COLO829 (cell line): ENCODE data around the gene TEX52.
"Not testable (repeated sequence)": the region's sequence is repeated elsewhere in the genome, so short reads cannot be mapped to it uniquely, and the experiment has no call there.

Experiments
- DNase-seq: peaks from one replicate; pipeline ENCODE4 v3.0.0; 2012; ENCODE audit warnings: low spot score

The TEX52 gene

GRCh38 chr12:2857021-2857431 is at the start of gene TEX52:
Gene TEX52, minus strand, starts transcription at chr12:2857039. Its CDS starts 13 bp downstream, at chr12:2857026.
- no peak for DNase-seq

DNA sequence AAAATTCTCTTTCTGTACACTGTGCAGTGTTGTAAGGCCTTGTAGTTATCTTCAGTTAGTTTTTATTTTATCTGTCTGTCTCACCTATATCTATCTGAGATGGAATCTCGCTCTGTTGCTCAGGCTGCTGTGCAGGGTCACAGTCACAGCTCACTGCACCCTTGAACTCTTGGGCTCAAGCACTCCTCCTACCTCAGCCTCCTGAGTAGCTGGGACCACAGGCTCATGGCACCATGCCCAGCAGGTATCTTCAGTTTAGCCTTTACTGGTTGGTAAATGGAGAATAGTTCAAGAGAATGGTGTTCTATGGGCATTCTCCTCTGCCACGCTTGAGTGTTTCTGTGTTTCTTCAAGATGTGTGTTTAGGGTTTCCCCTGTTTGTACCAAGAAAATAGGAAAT is 47.4 kb upstream of the TEX52 start:
- no peak for DNase-seq

DNA sequence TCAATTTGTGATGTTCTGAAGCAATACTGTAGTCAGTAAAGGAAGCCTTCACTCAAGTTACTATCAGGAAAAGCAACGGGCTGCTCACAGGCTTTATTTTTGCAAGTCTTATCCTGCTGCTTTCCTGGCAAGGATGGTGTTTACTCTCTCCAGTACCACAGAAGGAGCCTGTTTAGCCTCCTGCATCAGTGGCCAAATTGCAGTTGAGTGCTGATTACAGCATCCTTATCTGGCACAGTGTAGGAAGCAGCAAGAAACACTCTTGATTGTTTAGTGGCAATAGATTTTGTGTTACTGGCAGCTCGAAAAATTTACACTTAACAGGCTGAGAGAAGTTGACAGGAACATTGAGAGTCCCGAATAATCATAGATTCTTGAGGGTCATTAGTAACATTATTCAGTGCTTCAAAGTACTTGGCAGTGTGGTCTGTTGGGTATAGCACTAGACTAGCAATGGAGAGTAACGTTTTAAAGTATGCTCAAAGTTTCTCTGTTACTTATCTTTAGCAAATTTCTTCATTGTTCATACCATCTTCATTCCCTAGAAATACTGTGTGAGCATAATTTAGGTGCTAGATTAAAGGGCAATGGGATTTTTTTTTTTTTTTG is 45.5 kb upstream of the TEX52 start:
- no peak for DNase-seq

DNA sequence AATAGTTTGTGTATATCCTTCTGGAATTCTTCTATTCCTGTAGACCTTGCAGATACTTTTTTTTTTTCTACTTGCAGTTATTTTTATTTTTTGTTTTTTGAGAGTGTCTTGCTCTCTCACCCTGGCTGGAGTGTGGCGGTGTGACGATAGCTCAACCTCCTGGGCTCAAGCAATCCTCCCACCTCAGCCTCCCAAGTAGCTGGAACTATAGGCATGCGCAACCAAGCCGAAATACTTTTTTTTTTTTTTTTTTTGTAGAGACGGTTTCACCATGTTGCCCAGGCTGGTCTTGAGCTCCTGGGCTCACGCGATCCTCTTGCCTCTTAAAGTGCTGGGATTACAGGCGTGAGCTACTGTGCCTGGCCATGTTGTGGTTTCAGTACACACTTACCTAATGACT is 43.8 kb upstream of the TEX52 start:
- no peak for DNase-seq

- DNase-seq: no peak
These were observed 40.6 kb upstream of the TEX52 start for GRCh38 chr12:2897418-2897817.

GRCh38 chr12:2895511-2895910 is 38.7 kb upstream of the TEX52 start:
- no peak for DNase-seq

DNA sequence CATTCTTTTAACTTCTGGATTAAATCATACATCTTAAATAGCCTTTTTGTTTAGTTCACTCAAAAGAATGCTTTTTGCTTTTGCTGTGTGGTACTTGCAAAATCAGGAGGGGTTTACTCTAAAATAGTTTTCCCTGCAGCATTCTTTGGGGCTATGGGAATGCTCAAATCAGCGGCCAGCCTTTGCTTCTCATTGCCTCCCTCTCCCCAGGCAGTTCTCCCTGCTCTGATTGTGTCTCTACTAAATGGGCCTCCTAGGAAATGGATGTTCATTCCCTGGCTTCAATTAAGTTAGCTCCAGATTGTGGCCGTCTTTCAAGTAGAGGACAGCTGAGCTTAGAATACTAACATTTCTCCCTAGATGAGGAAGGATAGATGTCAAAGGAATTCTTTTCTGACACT is 38.2 kb upstream of the TEX52 start:
- DNase-seq: no peak

GRCh38 chr12:2893007-2893406 is 36.2 kb upstream of the TEX52 start:
- DNase-seq: no peak

DNA sequence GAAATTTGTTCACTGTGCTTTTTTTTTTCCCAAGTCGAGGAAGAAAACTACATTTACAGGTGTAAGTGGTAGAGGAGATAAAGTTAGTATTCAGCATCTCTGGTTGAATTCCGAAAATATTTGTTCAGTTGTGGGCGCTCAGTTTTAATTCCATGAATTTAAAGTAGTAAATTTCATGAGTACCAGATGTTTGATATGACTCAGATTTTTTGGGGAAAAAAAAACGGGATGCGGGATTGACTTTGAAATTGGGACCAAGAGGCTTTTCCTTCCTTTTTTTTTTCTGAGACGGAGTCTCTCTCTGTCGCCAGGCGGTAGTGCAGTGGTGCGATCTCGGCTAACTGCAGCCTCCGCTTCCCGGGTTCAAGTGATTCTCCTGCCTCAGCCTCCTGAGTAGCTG is 35.4 kb upstream of the TEX52 start:
- DNase-seq: no peak

DNA sequence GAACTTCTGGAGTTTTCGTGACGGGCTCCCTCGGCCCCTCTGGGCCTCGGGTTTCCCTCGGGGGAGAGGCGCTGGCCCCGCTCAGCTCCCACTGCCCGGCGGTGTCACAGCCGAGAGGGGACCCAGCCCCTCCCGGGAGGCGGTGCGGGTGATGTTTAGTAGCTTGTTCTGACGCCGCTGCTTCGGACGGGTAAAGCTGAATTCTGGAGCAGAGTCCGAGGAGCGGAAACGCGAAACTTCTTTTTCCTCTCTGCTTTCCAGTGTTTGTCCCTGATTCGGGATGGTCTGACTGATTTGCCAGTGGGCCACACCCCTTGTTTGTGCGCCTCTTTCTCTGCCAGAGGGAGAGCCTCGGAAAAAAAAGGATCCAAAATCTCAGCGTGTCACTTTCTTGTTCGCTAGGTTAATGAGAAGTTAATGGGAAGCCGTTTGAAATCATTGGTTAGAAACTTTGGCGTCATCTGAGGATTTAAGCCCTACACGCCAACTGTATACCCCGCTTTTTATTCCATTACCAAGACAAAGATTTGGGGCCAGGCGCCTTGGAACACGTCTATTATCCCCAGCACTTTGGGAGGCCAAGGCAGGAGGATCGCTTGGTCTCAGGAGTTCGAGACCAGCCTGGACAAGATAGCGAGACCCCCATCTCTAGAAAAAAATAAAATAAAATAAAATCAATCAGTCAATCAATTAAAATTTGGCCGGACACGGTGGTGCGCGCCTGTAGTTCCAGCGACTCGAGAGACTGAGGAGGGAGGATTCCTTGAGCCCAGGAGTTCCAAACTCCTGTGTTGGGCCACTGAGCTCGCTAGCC is 34.6 kb upstream of the TEX52 start:
- no peak for DNase-seq

- peak; percentile 87 for DNase-seq
These were observed 33.8 kb upstream of the TEX52 start, which contains the start of gene TULP3 for GRCh38 chr12:2890388-2891239. Gene TULP3, plus strand, starts transcription at chr12:2890891. Its CDS starts 57 bp downstream, at chr12:2890948.

- DNase-seq: no peak
These were observed 33.2 kb upstream of the TEX52 start for GRCh38 chr12:2890001-2890387.

DNA sequence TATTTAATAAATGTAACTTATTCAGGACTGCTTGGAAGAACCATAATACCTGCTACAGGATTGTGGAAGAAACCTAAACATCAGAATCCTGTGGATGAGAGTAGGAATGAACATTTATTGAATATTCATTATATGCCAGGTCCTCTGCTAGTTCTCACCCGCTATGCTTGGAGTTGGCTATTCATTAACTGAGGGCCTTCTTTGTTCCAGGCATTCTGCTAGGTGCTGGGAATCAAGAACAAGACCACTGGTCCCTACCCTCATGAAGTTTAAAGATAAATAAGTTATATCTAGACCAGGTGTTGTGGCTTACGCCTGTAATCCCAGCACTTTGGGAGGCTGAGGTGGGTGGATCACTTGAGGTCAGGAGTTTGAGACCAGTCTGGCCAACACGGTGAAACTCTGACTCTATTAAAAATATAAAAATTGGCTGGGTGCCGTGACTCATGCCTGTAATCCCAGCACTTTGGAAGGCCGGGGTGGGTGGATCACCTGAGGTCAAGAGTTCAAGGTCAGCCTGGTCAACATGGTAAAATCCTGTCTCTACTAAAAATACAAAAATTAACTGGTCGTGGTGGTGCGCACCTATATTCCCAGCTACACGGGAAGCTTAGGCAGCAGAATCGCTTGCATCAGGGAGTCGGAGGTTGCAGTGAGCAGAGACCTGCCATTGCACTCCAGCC is 30.1 kb upstream of the TEX52 start:
- no peak for DNase-seq

GRCh38 chr12:2884810-2885209 is 28.0 kb upstream of the TEX52 start:
- DNase-seq: no peak

GRCh38 chr12:2879853-2880252 is 23.0 kb upstream of the TEX52 start:
- DNase-seq: no peak

DNA sequence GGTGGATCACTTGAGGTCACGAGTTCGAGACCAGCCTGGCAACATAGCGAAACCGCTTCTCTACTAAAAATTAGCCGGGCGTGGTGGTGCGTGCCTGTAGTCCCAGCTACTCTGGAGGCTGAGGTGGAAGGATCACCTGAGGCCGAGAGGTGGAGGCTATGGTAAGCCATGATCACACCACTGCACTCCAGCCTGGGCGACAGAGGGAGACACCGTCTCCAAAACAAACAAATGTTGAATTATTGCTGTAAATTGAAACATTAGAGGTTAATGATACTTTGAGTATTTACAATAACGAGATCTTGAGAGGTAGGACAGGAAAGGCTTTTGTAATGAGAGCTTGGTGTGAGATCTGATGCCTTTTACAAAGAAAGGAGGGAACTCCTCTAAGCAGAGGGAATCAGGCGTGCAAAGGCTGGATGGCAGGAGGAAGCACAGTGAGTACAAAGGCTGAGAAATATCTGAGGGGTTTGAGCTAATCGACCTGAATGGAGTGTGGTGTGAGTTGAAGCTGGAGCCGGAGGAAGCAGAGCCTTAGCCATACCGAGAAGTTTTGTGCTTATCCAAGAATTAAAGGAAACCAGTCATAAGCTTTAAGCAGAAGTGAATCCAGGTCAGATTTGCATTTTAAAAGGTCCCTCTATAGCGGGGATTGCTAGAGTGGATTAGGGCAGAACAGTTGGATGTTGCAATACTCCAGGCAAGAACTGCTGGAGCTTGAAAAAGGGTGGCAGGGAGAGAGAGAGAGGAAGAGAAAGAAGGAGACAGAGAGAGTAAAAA is 21.3 kb upstream of the TEX52 start:
- no peak for DNase-seq

DNA sequence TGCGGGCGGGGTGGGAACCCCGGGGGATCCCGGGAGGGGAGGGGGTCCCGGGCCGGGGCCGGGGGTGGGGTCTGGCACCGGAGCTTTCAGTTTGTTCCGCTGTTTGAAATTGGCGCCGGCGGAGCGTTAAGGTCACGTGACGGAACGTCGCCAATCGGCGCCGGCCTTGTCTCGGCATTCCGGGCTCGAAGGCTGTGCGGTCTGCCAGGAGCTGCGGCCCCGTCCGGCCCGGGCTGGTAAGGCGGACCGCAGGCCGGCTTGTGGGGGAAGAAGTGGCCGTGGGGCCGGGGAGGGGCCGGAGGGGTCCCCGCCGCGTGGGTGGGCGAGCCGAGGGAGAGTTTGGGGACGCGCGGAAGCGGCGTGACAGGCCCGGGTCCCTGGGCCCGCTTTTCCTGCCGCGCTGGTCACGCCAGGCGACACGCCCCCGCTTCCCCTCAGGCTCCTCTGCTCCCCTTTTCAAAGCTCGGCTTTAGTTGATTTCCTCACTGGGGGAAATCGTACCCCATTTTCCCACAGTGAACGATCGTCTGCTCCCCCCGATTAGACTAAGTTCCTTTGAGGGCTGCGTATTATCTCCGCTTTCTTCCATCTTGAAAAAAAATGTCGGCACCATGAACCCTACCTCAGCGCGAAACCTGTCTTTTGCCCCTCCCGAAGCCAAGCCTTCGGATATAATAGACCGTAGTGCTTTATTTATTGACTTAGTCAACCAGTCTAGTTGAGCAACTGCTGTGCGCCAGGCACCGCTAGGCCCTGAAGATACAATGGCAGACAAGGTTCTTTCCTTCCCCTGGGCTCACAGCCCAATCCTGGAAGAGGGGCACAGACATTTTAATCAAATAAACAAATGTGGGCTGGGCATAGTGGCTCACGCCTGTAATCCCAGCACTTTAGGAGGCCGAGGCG is 20.5 kb upstream of the TEX52 start, which contains the start of the genes FOXM1 and RHNO1:
Gene FOXM1 (minus strand): TSS at position 128 of the 906 bp plus-strand sequence. CDS start 2,696 bp downstream, outside the sequence.
Gene RHNO1 (plus strand): TSS at position 177 of the 906 bp plus-strand sequence. CDS start 8,144 bp downstream, outside the sequence.
- DNase-seq: peak; percentile 95

DNA sequence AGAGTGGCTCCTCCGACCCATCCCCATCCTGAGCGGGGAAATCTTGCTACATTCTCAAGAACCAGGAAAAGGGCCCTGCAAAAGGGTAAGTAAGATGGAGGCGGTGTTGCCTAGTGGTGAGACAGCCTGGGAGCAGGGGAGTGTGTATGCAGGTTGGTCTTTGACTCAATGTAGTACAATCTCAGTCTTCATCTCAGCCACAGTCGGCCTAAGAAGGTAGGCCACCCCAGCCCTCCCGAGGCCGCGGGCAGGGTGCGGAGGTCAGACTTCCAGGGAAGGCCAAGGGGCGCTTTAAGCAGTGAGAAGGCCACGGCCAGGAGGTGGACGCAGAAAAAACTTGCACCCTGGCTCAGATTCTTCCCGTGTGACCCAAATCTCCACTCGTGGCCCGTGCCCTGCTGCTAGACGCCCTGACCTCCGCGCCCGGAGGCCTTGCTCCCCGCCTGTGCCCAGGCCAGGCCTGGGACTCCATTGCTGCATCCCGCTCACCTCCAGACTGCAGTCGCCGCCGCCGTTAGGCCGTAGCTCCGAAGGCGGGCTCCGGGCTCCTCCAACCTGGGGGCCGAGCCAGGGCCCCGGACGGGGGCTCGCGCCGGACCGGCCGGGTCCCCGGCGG is 19.7 kb upstream of the TEX52 start:
- DNase-seq: no peak

DNA sequence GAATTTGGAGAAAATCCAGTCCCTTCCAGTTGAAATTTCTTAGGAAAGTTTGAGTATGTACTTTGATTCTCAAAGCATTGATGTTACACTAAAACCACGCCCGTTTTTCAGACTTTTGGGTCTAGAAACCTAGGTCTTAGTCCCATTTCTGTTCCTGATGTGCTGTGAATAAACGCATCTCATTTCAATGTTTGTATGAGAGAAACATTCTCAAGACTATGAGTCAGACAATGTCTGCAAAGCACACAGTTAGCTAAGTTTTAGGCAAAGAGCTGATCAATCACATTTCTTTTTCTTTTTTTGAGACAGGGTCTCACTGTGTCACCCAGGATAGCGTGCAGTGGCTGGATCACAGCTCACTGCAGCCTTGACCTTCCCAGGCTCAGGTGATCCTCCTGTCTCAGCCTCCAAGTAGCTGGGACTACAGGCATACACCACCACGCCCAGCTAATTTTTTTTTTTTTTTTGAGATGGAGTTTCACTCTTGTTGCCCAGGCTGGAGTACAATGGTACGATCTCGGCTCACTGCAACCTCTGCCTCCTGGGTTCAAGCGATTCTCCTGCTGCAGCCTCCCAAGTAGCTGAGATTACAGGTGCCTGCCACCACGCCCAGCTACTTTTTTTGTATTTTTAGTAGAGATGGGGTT is 12.3 kb upstream of the TEX52 start:
- not testable (repeated sequence) for DNase-seq
